ENCODE data around the gene LEKR1.
"Not testable (repeated sequence)": the region's sequence is repeated elsewhere in the genome, so short reads cannot be mapped to it uniquely, and the experiment has no call there.

The LEKR1 gene

GRCh38 chr3:156808025-156808424, 18.1 kb upstream of the LEKR1 start:
- DNase-seq, result no peak

GRCh38 chr3:156811089-156811862, 14.9 kb upstream of the LEKR1 start:
- DNase-seq, result no peak

GRCh38 chr3:156812521-156813335, 13.4 kb upstream of the LEKR1 start:
- DNase-seq, result peak in 2 of 3 experiments; percentile 51 to 72

- DNase-seq, result no peak
Measured at GRCh38 chr3:156814295-156814694, 11.9 kb upstream of the LEKR1 start.

- peak in 2 of 3 experiments; percentile 84 to 95 for DNase-seq
Measured at GRCh38 chr3:156816091-156816793, 9.9 kb upstream of the LEKR1 start.

- peak; percentile 65 to 96 (median 93) for DNase-seq
Measured at GRCh38 chr3:156816794-156817645, 9.1 kb upstream of the LEKR1 start.

- no peak for DNase-seq
Measured at GRCh38 chr3:156817646-156818272, 8.4 kb upstream of the LEKR1 start.

- no peak for DNase-seq
Measured at GRCh38 chr3:156818273-156818651, 7.9 kb upstream of the LEKR1 start.

GRCh38 chr3:156818890-156819289, 7.3 kb upstream of the LEKR1 start:
- DNase-seq, result no peak

- DNase-seq, result no peak
Measured at GRCh38 chr3:156819842-156820691, 6.1 kb upstream of the LEKR1 start.

GRCh38 chr3:156820692-156821080, 5.5 kb upstream of the LEKR1 start:
- no peak for DNase-seq

- DNase-seq, result not testable (repeated sequence)
Measured at GRCh38 chr3:156822626-156823260, 3.4 kb upstream of the LEKR1 start.

GRCh38 chr3:156825795-156826143, 384 bp upstream of the LEKR1 start:
- no peak for DNase-seq

GRCh38 chr3:156826896-156827882, 1.0 kb downstream of the LEKR1 start:
- DNase-seq, result peak in 2 of 3 experiments; percentile 34 to 70

GRCh38 chr3:156831006-156831405, 4.9 kb downstream of the LEKR1 start:
- no peak for DNase-seq

GRCh38 chr3:156834435-156834834, 8.3 kb downstream of the LEKR1 start:
- DNase-seq, result no peak

GRCh38 chr3:156834962-156835535, 8.9 kb downstream of the LEKR1 start:
- no peak for DNase-seq

GRCh38 chr3:156836701-156837100, 10.5 kb downstream of the LEKR1 start:
- no peak for DNase-seq

- DNase-seq, result no peak
Measured at GRCh38 chr3:156837115-156837514, 11.0 kb downstream of the LEKR1 start.
